K562 (cell line): Measurements from ENCODE around the gene FAM120B. TPM values are rescaled to one million over a fixed set of nuclear protein-coding genes. Genes with fewer than 3 reads are reported as not detected.
A peak's percentile ranks its signal among the peaks of the same experiment; 100 is the strongest.

ENCODE experiments used
- ATAC-seq: fragments of 200-7000 bp; cut with Tn5 transposase; 3 replicates; pipeline ENCODE4 v1.9.1; 2020; ENCODE audit warnings: moderate library complexity
- BruUV-seq: library from RNA; stranded (reverse); fragments of 400-500 nt; replicated peaks from 2 replicates; lab custom pipeline; 2021; lab: Mats Ljungman, UMichigan
- CTCF ChIA-PET: fragments of 300-600 bp; formaldehyde crosslinking; extraction: SDS; loops from one replicate; lab custom pipeline; 2021; ENCODE audit warnings: low intra/inter-chr PET ratio; lab: Yijun Ruan, JAX
- POLR2A ChIA-PET: fragments of 300-600, 350-650 bp; sonication (Branson Sonifier 250); formaldehyde crosslinking; extraction: SDS; loops from one replicate; lab custom pipeline; 2021; ENCODE audit warnings: antibody characterized with exemption, inconsistent platforms; lab: Yijun Ruan, JAX
- DNase-seq, 4 experiments: peaks; one replicate each; pipeline versions ENCODE4 v3.0.0 to v3.0.0-alpha.2; 2011 to 2018; ENCODE audit warnings: low spot score in 3 of 4, mixed read lengths in 3 of 4; ENCODE audit errors: extremely low read depth in 1 of 4
- FAIRE-seq: peaks from 2 replicates; lab custom pipeline; 2011; peaks lifted over from hg19 to GRCh38; lab: Jason Lieb, UNC
- H2AFZ ChIP-seq: 2 replicates; pipeline ENCODE4 v1.6.0; 2011; ENCODE audit warnings: low read depth, low read length, control low read depth, inconsistent platforms
- H3K27ac ChIP-seq: fragments of 200-600 bp; 3 replicates; pipeline ENCODE4 v1.8.0; 2011; ENCODE audit warnings: low read depth, mild to moderate bottlenecking, control low read depth, inconsistent platforms, low read length, moderate library complexity, mixed read lengths; ENCODE audit errors: extremely low read depth
- H3K27me3 ChIP-seq, 2 experiments: fragments of 300-600 bp in 1 of 2; 2 replicates in 1 of 2; 3 replicates in 1 of 2; pipeline versions ENCODE4 v1.6.0 to v1.8.0; 2011; ENCODE audit warnings: inconsistent platforms in 2 of 2, low read length in 2 of 2, mild to moderate bottlenecking in 1 of 2, mixed read lengths in 1 of 2, moderate library complexity in 1 of 2; ENCODE audit not compliant: control insufficient read depth in 2 of 2, insufficient read depth in 2 of 2
- H3K36me3 ChIP-seq: fragments of 300-600 bp; 3 replicates; pipeline ENCODE4 v1.8.0; 2011; ENCODE audit warnings: mild to moderate bottlenecking, low read length, inconsistent platforms; ENCODE audit not compliant: control insufficient read depth, insufficient read depth
- H3K4me1 ChIP-seq, 2 experiments: fragments of 200-600 bp in 1 of 2; replicated peaks in 1 of 2; 2 replicates in 1 of 2; 3 replicates in 1 of 2; pipeline versions ENCODE4 v1.5.1 to v1.8.0; 2011; ENCODE audit warnings: inconsistent platforms in 2 of 2, low read length in 2 of 2, mild to moderate bottlenecking in 1 of 2, mixed read lengths in 1 of 2, moderate library complexity in 1 of 2; ENCODE audit not compliant: control insufficient read depth in 2 of 2, insufficient read depth in 2 of 2
- H3K4me2 ChIP-seq: 2 replicates; pipeline ENCODE4 v1.6.1; 2011; ENCODE audit warnings: low read length, control low read depth, inconsistent platforms, mixed read lengths; ENCODE audit not compliant: insufficient read depth
- H3K4me3 ChIP-seq: fragments of 200-600 bp; sonication (generic), shearing (Covaris generic); 2 replicates; pipeline ENCODE4 v1.5.1; 2016; ENCODE audit warnings: control low read depth, inconsistent platforms
- H3K79me2 ChIP-seq: fragments of 200-600 bp; 3 replicates; pipeline ENCODE4 v1.8.0; 2011; ENCODE audit warnings: low read length, inconsistent platforms; ENCODE audit not compliant: control insufficient read depth, insufficient read depth
- H3K9ac ChIP-seq, 2 experiments: 2 replicates each; pipeline versions ENCODE4 v1.6.0 to v1.6.1; 2011; ENCODE audit warnings: low read depth in 2 of 2, low read length in 2 of 2, control low read depth in 1 of 2, inconsistent platforms in 1 of 2, mild to moderate bottlenecking in 1 of 2, mixed read lengths in 1 of 2; ENCODE audit not compliant: insufficient read depth in 1 of 2
- H3K9me1 ChIP-seq: one replicate; pipeline ENCODE4 v1.6.0; 2011; ENCODE audit warnings: inconsistent platforms, mild to moderate bottlenecking, low read length, moderate library complexity; ENCODE audit not compliant: control insufficient read depth, insufficient read depth
- H3K9me3 ChIP-seq: replicated peaks from 2 replicates; pipeline ENCODE4 v1.5.1; 2011; ENCODE audit warnings: low read depth, low read length, inconsistent platforms; ENCODE audit not compliant: control insufficient read depth, insufficient read depth
- H4K20me1 ChIP-seq: replicated peaks from 2 replicates; pipeline ENCODE4 v1.6.1; 2011; ENCODE audit warnings: low read length, inconsistent platforms, mixed read lengths; ENCODE audit not compliant: control insufficient read depth, insufficient read depth
- CBX1 ChIP-seq: sonication (generic); IDR thresholded peaks from 2 replicates; pipeline ENCODE4 v1.6.1; 2016; ENCODE audit warnings: antibody characterized with exemption, low read depth, mild to moderate bottlenecking
- CBX2 ChIP-seq: fragments of 200-600 bp; sonication (generic); IDR thresholded peaks from one replicate; pipeline ENCODE4 v1.6.1; 2012; ENCODE audit warnings: mild to moderate bottlenecking, low read length, inconsistent platforms; ENCODE audit not compliant: insufficient read depth, poor library complexity, severe bottlenecking
- CBX8 ChIP-seq: fragments of 200-600 bp; sonication (generic); IDR thresholded peaks from 2 replicates; pipeline ENCODE4 v1.6.1; 2012; ENCODE audit warnings: borderline replicate concordance, mixed run types, low read depth, mild to moderate bottlenecking, moderate library complexity, mixed read lengths, low read length, control low read depth, inconsistent platforms; ENCODE audit not compliant: poor library complexity, severe bottlenecking; ENCODE audit errors: extremely low read depth
- EZH2 ChIP-seq: IDR thresholded peaks from 2 replicates; pipeline ENCODE4 v1.6.1; 2012; ENCODE audit warnings: low read depth, mild to moderate bottlenecking, inconsistent platforms, low read length, borderline replicate concordance
- POLR3A ChIP-seq: IDR thresholded peaks from 2 replicates; pipeline ENCODE4 v1.6.1; 2011; ENCODE audit warnings: borderline replicate concordance, mild to moderate bottlenecking, moderate library complexity; ENCODE audit not compliant: insufficient read length, insufficient read depth; ENCODE audit errors: extremely low read depth
- SMC3 ChIP-seq: conservative IDR thresholded peaks from 2 replicates; pipeline ENCODE4 v1.6.1; 2011; ENCODE audit warnings: low read depth, low read length, improper control_type of control experiment; ENCODE audit not compliant: insufficient read depth
- TAF15 ChIP-seq: fragments of 200-400 bp; formaldehyde crosslinking; IDR thresholded peaks from 2 replicates; pipeline ENCODE4 v1.6.1; 2017; ENCODE audit warnings: mild to moderate bottlenecking, low read depth, low read length, moderate library complexity
- ZNF224 ChIP-seq: sonication (generic); formaldehyde crosslinking; IDR thresholded peaks from 2 replicates; pipeline ENCODE4 v1.8.0; 2022; ENCODE audit warnings: mild to moderate bottlenecking, missing genetic modification reagents
- ZNF311 ChIP-seq: fragments of 250-450 bp; sonication (Bioruptor Pico); IDR thresholded peaks from 2 replicates; pipeline ENCODE4 v1.4.0; 2020; ENCODE audit warnings: mild to moderate bottlenecking, moderate library complexity
- whole genome bisulfite sequencing: fragments of 100-300 bp; shearing (Covaris generic); methylation state at CpG from one replicate; pipeline ENCODE4 v1.1.6; 2016; ENCODE audit warnings: low coverage, mixed read lengths; ENCODE audit not compliant: insufficient coverage; ENCODE audit errors: missing lambda C conversion rate; 5-methylcytosine and 5-hydroxymethylcytosine counted together
- in situ Hi-C: fragments of 300-500 bp; cut with MboI; formaldehyde crosslinking; loops from 4 replicates; pipeline ENCODE4 v1.15.0; 2018; ENCODE audit warnings: inconsistent platforms, mixed read lengths
- intact Hi-C: fragments of 100-400 bp; cut with micrococcal nuclease; formaldehyde crosslinking; loops from 2 replicates; pipeline ENCODE4 v1.14.2; 2022
- polyA plus RNA-seq, 8 experiments: library from polyadenylated mRNA; depleted of rRNA in 4 of 8; stranded (reverse) in 5 of 8; unstranded in 3 of 8; fragments of >200 nt; fragmentation: Nextera tagmentation in 2 of 8; fragmentation: Illumina TruSeq in 1 of 8; extraction: Ambion mirVana in 2 of 8; extraction: Trizol in 1 of 8; gene quantifications; 2 replicates each; pipeline versions ENCODE4 v1.2.1 to v1.2.3, GENCODE V29; 2011 to 2014; ENCODE audit warnings: inconsistent platforms in 1 of 8, missing spikeins in 1 of 8
- total RNA-seq, 7 experiments: library from RNA; depleted of rRNA in 6 of 7; stranded (reverse); fragments of >200 nt in 6 of 7; fragmentation: Illumina TruSeq in 2 of 7; extraction: Trizol in 2 of 7; gene quantifications; 2 replicates each; pipeline versions ENCODE4 v1.2.1 to v1.2.3, GENCODE V29; 2011 to 2021; ENCODE audit warnings: low replicate concordance in 1 of 7
- TF ChIP-seq, protein P1 (sequence below): IDR thresholded peaks from 2 replicates; pipeline ENCODE4 v1.6.1; 2016; ENCODE audit warnings: missing genetic modification characterization, missing compliant biosample characterization

FAM120B gene
- total and polyA plus RNA-seq, 9 of the 15 experiments (the other 6 are each of a cell fraction or from before 2014, with no cell fraction given): 3.5 to 22.6 (median 14.7) TPM

DNA sequence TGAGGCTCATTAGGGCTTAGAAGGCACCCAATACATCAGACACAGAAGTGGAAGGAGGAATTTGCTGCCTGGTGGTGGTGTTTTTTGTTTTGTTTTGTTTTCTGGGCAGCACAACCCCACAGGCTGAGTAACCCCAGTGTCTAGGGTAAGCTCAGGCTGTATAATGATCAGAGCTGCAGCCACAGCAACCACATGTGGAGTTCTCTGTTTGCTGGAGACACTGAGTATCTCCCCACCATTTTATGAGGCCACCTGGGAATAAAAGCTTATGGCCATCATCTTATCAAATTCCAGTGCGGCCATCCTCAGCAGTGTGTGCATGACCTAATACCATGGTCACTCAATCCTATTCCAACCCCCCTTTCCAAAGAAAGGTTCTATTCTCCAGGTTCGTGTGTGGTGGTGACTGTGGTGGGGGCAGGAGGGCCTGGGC is 12.2 kb upstream of the FAM120B start:
- Histone ChIP-seq H3K4me1 (peaks cover 0 to 46% of the 10 kb centered on the region in 2 experiments; a peak in 3 of 5 replicates), H3K36me3 (no peaks in the 10 kb centered on the region), H3K4me3 (no peak overlapping the region), H3K27ac (no peak overlapping the region), H4K20me1 (peaks cover 12% of the 10 kb centered on the region), H3K4me2 (no peak overlapping the region), H3K9me3 (no peaks in the 10 kb centered on the region), H2AFZ (no peak overlapping the region), H3K9ac (no peak overlapping the region), H3K27me3 (peaks cover 77 to 85% of the 10 kb centered on the region in 2 experiments), H3K9me1 (no peaks in the 10 kb centered on the region), H3K79me2 (no peaks in the 10 kb centered on the region)
- ChIA-PET CTCF (no interaction called here), POLR2A (interaction anchor here (0.6 kb wide), 2 partner anchors 11 to 108 kb away, joined by 3 to 5 read pairs; no protein-coding TSS in a partner anchor)
- TF ChIP-seq EZH2: no peak
- no peak for TF ChIP-seq CBX1
- TF ChIP-seq POLR3A: no peak
- peak; percentile 82 for TF ChIP-seq CBX8
- TF ChIP-seq, protein P1, sequence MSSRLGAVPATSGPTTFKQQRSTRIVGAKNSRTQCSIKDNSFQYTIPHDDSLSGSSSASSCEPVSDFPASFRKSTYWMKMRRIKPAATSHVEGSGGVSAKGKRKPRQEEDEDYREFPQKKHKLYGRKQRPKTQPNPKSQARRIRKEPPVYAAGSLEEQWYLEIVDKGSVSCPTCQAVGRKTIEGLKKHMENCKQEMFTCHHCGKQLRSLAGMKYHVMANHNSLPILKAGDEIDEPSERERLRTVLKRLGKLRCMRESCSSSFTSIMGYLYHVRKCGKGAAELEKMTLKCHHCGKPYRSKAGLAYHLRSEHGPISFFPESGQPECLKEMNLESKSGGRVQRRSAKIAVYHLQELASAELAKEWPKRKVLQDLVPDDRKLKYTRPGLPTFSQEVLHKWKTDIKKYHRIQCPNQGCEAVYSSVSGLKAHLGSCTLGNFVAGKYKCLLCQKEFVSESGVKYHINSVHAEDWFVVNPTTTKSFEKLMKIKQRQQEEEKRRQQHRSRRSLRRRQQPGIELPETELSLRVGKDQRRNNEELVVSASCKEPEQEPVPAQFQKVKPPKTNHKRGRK (tag): no peak
- TF ChIP-seq SMC3: no peak
- TF ChIP-seq ZNF224: no peak
- peak; percentile 23 for TF ChIP-seq CBX2
- no peak for TF ChIP-seq TAF15
- no peak for TF ChIP-seq ZNF311 (CRISPR knock-in tag)
- DNase-seq (no peak), FAIRE-seq (no peak), ATAC-seq (no peak)
- intact Hi-C loops (loop anchor here (5.0 to 10.0 kb wide), 2 partner anchors 133 to 220 kb away; no protein-coding TSS in a partner anchor), in situ Hi-C loops (no loop called here)
- 8% methylated on average over 2 of the region's 2 CpGs for WGBS
- no TSS peak for BruUV-seq
